Adipose tissue (tissue), 3 donors: ENCODE measurements around the gene A2ML1. TPM values are rescaled to one million over a fixed set of nuclear protein-coding genes. Genes with fewer than 3 reads are reported as not detected.
"Not testable (repeated sequence)": the region's sequence is repeated elsewhere in the genome, so short reads cannot be mapped to it uniquely, and the experiment has no call there.

Source experiments
- H3K27ac ChIP-seq: one replicate; pipeline ENCODE4 v1.5.1; 2013; ENCODE audit warnings: low read depth, low read length
- WGBS, 3 donors: extraction: QIAGEN DNeasy Blood & Tissue Kit; methylation state at CpG; one replicate each; pipeline ENCODE4 v1.1.7; 2013; 5-methylcytosine and 5-hydroxymethylcytosine counted together
- polyA plus RNA-seq, 3 donors: library from polyadenylated mRNA; stranded (reverse); fragments of 200-250 nt; gene quantifications; one replicate each; pipeline ENCODE4 v1.2.3, GENCODE V29; 2013
- donor health status: healthy with polysubstance abuse.
- donor health status: Bipolar disorder and iron deficiency.
- donor health status: healthy.

A2ML1 gene
- polyA plus RNA-seq, 3 donors, result 0.05 to 0.46 TPM; not detected in 1

- 75 to 79% (median 78%) methylated on average over 5 of the region's 5 CpGs for WGBS, 3 donors
- no peak overlapping the region for H3K27ac ChIP-seq
Observed at GRCh38 chr12:8813572-8814357, 8.7 kb upstream of the A2ML1 start.

- no peak overlapping the region for H3K27ac ChIP-seq
- WGBS, 3 donors, result 78 to 86% (median 83%) methylated on average over 3 of the region's 3 CpGs
Observed at GRCh38 chr12:8816448-8817050, 5.9 kb upstream of the A2ML1 start.

- no peak overlapping the region for H3K27ac ChIP-seq
- WGBS, 3 donors, result 92 to 100% (median 96%) methylated on average over 1 of the region's 1 CpG
Observed at GRCh38 chr12:8817856-8818255, 4.6 kb upstream of the A2ML1 start.

- H3K27ac ChIP-seq, result no peak overlapping the region
- 78 to 95% (median 88%) methylated on average over 2 of the region's 2 CpGs for WGBS, 3 donors
Observed at GRCh38 chr12:8818526-8818925, 3.9 kb upstream of the A2ML1 start.

GRCh38 chr12:8819666-8819980 is 2.8 kb upstream of the A2ML1 start:
- no peak overlapping the region for H3K27ac ChIP-seq
- WGBS, 3 donors, result 32 to 58% (median 49%) methylated on average over 5 of the region's 5 CpGs

GRCh38 chr12:8820676-8821407 is 1.6 kb upstream of the A2ML1 start:
- H3K27ac ChIP-seq, result not testable (repeated sequence)
- WGBS, 3 donors, result 82 to 90% (median 87%) methylated on average over 8 of the region's 8 CpGs

GRCh38 chr12:8821591-8821990 is 830 bp upstream of the A2ML1 start:
- WGBS, 3 donors, result 88 to 94% (median 89%) methylated on average over 3 of the region's 3 CpGs
- no peak overlapping the region for H3K27ac ChIP-seq

- no peak overlapping the region for H3K27ac ChIP-seq
- WGBS, 3 donors, result 40 to 58% (median 48%) methylated on average over 8 of the region's 8 CpGs
Observed at GRCh38 chr12:8823565-8824300, 1.3 kb downstream of the A2ML1 start.

GRCh38 chr12:8827551-8828256 is 5.3 kb downstream of the A2ML1 start:
- 88 to 91% (median 88%) methylated on average over 4 of the region's 4 CpGs for WGBS, 3 donors

GRCh38 chr12:8828257-8829124 is 6.1 kb downstream of the A2ML1 start:
- WGBS, 3 donors, result 74 to 75% (median 74%) methylated on average over 9 of the region's 9 CpGs
- no peak overlapping the region for H3K27ac ChIP-seq

More at GRCh38 chr12:8827551-8828256, 5.3 kb downstream of the A2ML1 start:
- H3K27ac ChIP-seq, result no peak overlapping the region

GRCh38 chr12:8829125-8829518 is 6.7 kb downstream of the A2ML1 start:
- 74 to 77% (median 75%) methylated on average over 5 of the region's 5 CpGs for WGBS, 3 donors
- no peak overlapping the region for H3K27ac ChIP-seq

- H3K27ac ChIP-seq, result no peak overlapping the region
- whole genome bisulfite sequencing, 3 donors, result 87 to 93% (median 93%) methylated on average over 7 of the region's 7 CpGs
Observed at GRCh38 chr12:8829621-8830020, 7.2 kb downstream of the A2ML1 start.

GRCh38 chr12:8831116-8831515 is 8.7 kb downstream of the A2ML1 start:
- 83 to 94% (median 89%) methylated on average over 9 of the region's 9 CpGs for WGBS, 3 donors
- H3K27ac ChIP-seq, result no peak overlapping the region

GRCh38 chr12:8832500-8832899 is 10.1 kb downstream of the A2ML1 start:
- H3K27ac ChIP-seq, result no peak overlapping the region
- 68 to 83% (median 79%) methylated on average over 6 of the region's 6 CpGs for WGBS, 3 donors

GRCh38 chr12:8834230-8834629 is 11.8 kb downstream of the A2ML1 start:
- WGBS, 3 donors, result 45 to 64% (median 56%) methylated on average over 1 of the region's 1 CpG
- H3K27ac ChIP-seq, result no peak overlapping the region

GRCh38 chr12:8837291-8837690 is 14.9 kb downstream of the A2ML1 start:
- H3K27ac ChIP-seq, result no peak overlapping the region
- WGBS, 3 donors, result 89 to 92% (median 90%) methylated on average over 9 of the region's 9 CpGs

GRCh38 chr12:8840321-8840720 is 17.9 kb downstream of the A2ML1 start:
- 87 to 95% (median 93%) methylated on average over 7 of the region's 7 CpGs for WGBS, 3 donors
- no peak overlapping the region for H3K27ac ChIP-seq
